HepG2 (cell line): Measurements from ENCODE around the gene LUC7L. TPM values are rescaled to one million over a fixed set of nuclear protein-coding genes. Genes with fewer than 3 reads are reported as not detected.

Experiments used
- ATAC-seq: fragments of 200-7000 bp; cut with Tn5 transposase; 3 replicates; pipeline ENCODE4 v1.9.1; 2020; ENCODE audit warnings: mild to moderate bottlenecking, moderate library complexity
- BruUV-seq: library from RNA; stranded (reverse); fragments of 400-500 nt; replicated peaks from 2 replicates; lab custom pipeline; 2021; lab: Mats Ljungman, UMichigan
- CTCF ChIA-PET: fragments of 300-600 bp; formaldehyde crosslinking; extraction: SDS; loops from one replicate; lab custom pipeline; 2021; ENCODE audit warnings: low total read pairs, inconsistent platforms, low intra/inter-chr PET ratio; lab: Yijun Ruan, JAX
- POLR2A ChIA-PET: fragments of 350-600 bp; sonication (Branson Sonifier 250); formaldehyde crosslinking; loops from one replicate; lab custom pipeline; 2020; ENCODE audit warnings: antibody characterized with exemption, inconsistent platforms; lab: Yijun Ruan, JAX
- DNase-seq: peaks from one replicate; pipeline ENCODE4 v3.0.0-alpha.2; 2015; ENCODE audit warnings: low spot score
- FAIRE-seq: peaks from 3 replicates; lab custom pipeline; 2011; peaks lifted over from hg19 to GRCh38; lab: Jason Lieb, UNC
- H2AFZ ChIP-seq: one replicate; pipeline ENCODE4 v1.6.1; 2011; ENCODE audit warnings: low read length, inconsistent platforms
- H3K27ac ChIP-seq: fragments of 300-600 bp; 3 replicates; pipeline ENCODE4 v1.8.0; 2011; ENCODE audit warnings: mixed run types, mild to moderate bottlenecking, mixed read lengths, low read length, inconsistent platforms; ENCODE audit not compliant: insufficient read depth; ENCODE audit errors: extremely low read length
- H3K27me3 ChIP-seq, 2 experiments: fragments of 200-600 bp in 1 of 2; 2 replicates in 1 of 2; 3 replicates in 1 of 2; pipeline versions ENCODE4 v1.6.0 to v1.8.0; 2011; ENCODE audit warnings: low read length in 2 of 2, mild to moderate bottlenecking in 2 of 2, moderate library complexity in 2 of 2, inconsistent platforms in 1 of 2; ENCODE audit not compliant: insufficient read depth in 2 of 2, control insufficient read depth in 1 of 2
- H3K36me3 ChIP-seq, 2 experiments: fragments of 200-600 bp in 1 of 2; replicated peaks in 1 of 2; 2 replicates in 1 of 2; 3 replicates in 1 of 2; pipeline versions ENCODE4 v1.5.1 to v1.8.0; 2011; ENCODE audit warnings: low read length in 2 of 2, inconsistent platforms in 1 of 2; ENCODE audit not compliant: insufficient read depth in 2 of 2, control insufficient read depth in 1 of 2
- H3K4me1 ChIP-seq: 2 replicates; pipeline ENCODE4 v1.5.1; 2012; ENCODE audit warnings: low read length, inconsistent platforms; ENCODE audit not compliant: insufficient read depth
- H3K4me2 ChIP-seq: 2 replicates; pipeline ENCODE4 v1.6.0; 2011; ENCODE audit warnings: low read depth, low read length, inconsistent platforms
- H3K4me3 ChIP-seq, 3 experiments: fragments of 200-600 bp in 1 of 3; sonication (generic), shearing (Covaris generic) in 1 of 3; replicated peaks in 1 of 3; 2 replicates each; pipeline ENCODE4 v1.5.1; 2011 to 2016; ENCODE audit warnings: low read length in 3 of 3, inconsistent platforms in 2 of 3, low read depth in 2 of 3, mild to moderate bottlenecking in 2 of 3, control low read depth in 1 of 3, mixed read lengths in 1 of 3; ENCODE audit not compliant: insufficient read depth in 1 of 3
- H3K79me2 ChIP-seq: one replicate; pipeline ENCODE4 v1.6.1; 2011; ENCODE audit warnings: low read length, inconsistent platforms; ENCODE audit not compliant: insufficient read depth
- H3K9ac ChIP-seq: 2 replicates; pipeline ENCODE4 v1.6.0; 2011; ENCODE audit warnings: mild to moderate bottlenecking, low read depth, low read length, inconsistent platforms; ENCODE audit not compliant: insufficient read depth
- H3K9me3 ChIP-seq: 2 replicates; pipeline ENCODE4 v1.5.1; 2012; ENCODE audit warnings: mild to moderate bottlenecking, low read length
- H4K20me1 ChIP-seq: 2 replicates; pipeline ENCODE4 v1.6.0; 2011; ENCODE audit warnings: inconsistent platforms, mild to moderate bottlenecking, low read length, moderate library complexity; ENCODE audit not compliant: insufficient read depth
- AGO2 ChIP-seq: fragments of 200-400 bp; formaldehyde crosslinking; optimal IDR thresholded peaks from 2 replicates; pipeline ENCODE3; 2017; ENCODE audit warnings: mild to moderate bottlenecking, low read depth, low read length, moderate library complexity
- CHD2 ChIP-seq: IDR thresholded peaks from 2 replicates; pipeline ENCODE4 v1.6.1; 2011; ENCODE audit warnings: low read depth, low read length, improper control_type of control experiment
- HIC2 ChIP-seq: sonication (generic); formaldehyde crosslinking; IDR thresholded peaks from 2 replicates; pipeline ENCODE4 v1.9.0; 2022; ENCODE audit warnings: low read depth, missing genetic modification reagents
- REPIN1 ChIP-seq: sonication (generic); formaldehyde crosslinking; IDR thresholded peaks from 2 replicates; pipeline ENCODE4 v1.8.0; 2022; ENCODE audit warnings: missing genetic modification reagents, low read depth, mild to moderate bottlenecking, borderline replicate concordance
- SIX1 ChIP-seq: sonication (generic); formaldehyde crosslinking; IDR thresholded peaks from 2 replicates; pipeline ENCODE4 v1.4.0; 2020; ENCODE audit warnings: missing genetic modification reagents, borderline replicate concordance
- SMAD3 ChIP-seq: sonication (generic); formaldehyde crosslinking; IDR thresholded peaks from 2 replicates; pipeline ENCODE4 v1.4.0; 2020; ENCODE audit warnings: missing genetic modification reagents
- XRCC5 ChIP-seq: fragments of 200-400 bp; formaldehyde crosslinking; optimal IDR thresholded peaks from 2 replicates; pipeline ENCODE3; 2017; ENCODE audit warnings: mild to moderate bottlenecking, low read length
- ZBTB39 ChIP-seq: sonication (generic); formaldehyde crosslinking; IDR thresholded peaks from 2 replicates; pipeline ENCODE4 v1.5.0; 2020; ENCODE audit warnings: missing genetic modification reagents
- ZFP62 ChIP-seq: sonication (generic); formaldehyde crosslinking; IDR thresholded peaks from 2 replicates; pipeline ENCODE4 v1.4.0; 2020; ENCODE audit warnings: missing genetic modification reagents
- ZNF20 ChIP-seq: sonication (generic); formaldehyde crosslinking; IDR thresholded peaks from 2 replicates; pipeline ENCODE4 v1.4.0; 2020; ENCODE audit warnings: mild to moderate bottlenecking, moderate library complexity, missing genetic modification reagents
- ZNF800 ChIP-seq: sonication (generic); formaldehyde crosslinking; IDR thresholded peaks from 2 replicates; pipeline ENCODE4 v1.4.0; 2020; ENCODE audit warnings: missing genetic modification reagents
- WGBS: methylation state at CpG from one replicate; pipeline ENCODE4 v1.1.6; 2017; ENCODE audit warnings: low lambda C conversion rate; 5-methylcytosine and 5-hydroxymethylcytosine counted together
- in situ Hi-C: cut with HindIII; loops from 2 replicates; pipeline ENCODE4 v1.10.0; 2017; ENCODE audit warnings: low pct_unique_long_range_greater_than_20kb; ENCODE audit not compliant: extremely low pct_ligation_motif_present
- intact Hi-C: fragments of 100-400 bp; cut with micrococcal nuclease; formaldehyde crosslinking; loops from one replicate; pipeline ENCODE4 v1.10.0; 2022; ENCODE audit not compliant: unreplicated experiment
- polyA plus RNA-seq, 8 experiments: library from polyadenylated mRNA; depleted of rRNA in 3 of 8; stranded (reverse) in 7 of 8; unstranded in 1 of 8; fragments of >200 nt; fragmentation: Illumina TruSeq in 4 of 8; extraction: Trizol in 4 of 8; gene quantifications; 2 replicates each; pipeline versions ENCODE4 v1.2.1 to v1.2.3, GENCODE V29; 2011 to 2016; ENCODE audit warnings: low read depth in 4 of 8, missing spikeins in 1 of 8, mixed read lengths in 1 of 8; ENCODE audit not compliant: insufficient read depth in 1 of 8
- total RNA-seq, 5 experiments: library from RNA; depleted of rRNA; stranded (reverse); fragments of >200 nt; fragmentation: Illumina TruSeq; extraction: Trizol; gene quantifications; 2 replicates each; pipeline ENCODE4 v1.2.3, GENCODE V29; 2016; ENCODE audit warnings: low read depth in 1 of 5

The LUC7L gene
- total and polyA plus RNA-seq, 2 of the 13 experiments (the other 11 are each of a cell fraction or from before 2014, with no cell fraction given) = 48.7 to 56.9 TPM

GRCh38 chr16:266258-267164 is 37.3 kb upstream of the LUC7L start:
- intact Hi-C loops = no loop called here
- CTCF ChIA-PET = no interaction called here
- whole genome bisulfite sequencing = 87% methylated on average over 22 of the region's 25 CpGs
- Histone ChIP-seq H3K4me2 (no peak overlapping the region), H3K27me3 (peaks cover 18 to 31% of the 10 kb centered on the region in 2 experiments; a peak in 4 of 5 replicates), H2AFZ (no peak overlapping the region), H3K4me3 (no peak overlapping the region), H3K9me3 (no peaks in the 10 kb centered on the region), H3K36me3 (peaks cover 3 to 10% of the 10 kb centered on the region in 2 experiments; a peak in 2 of 5 replicates), H3K79me2 (no peaks in the 10 kb centered on the region), H3K4me1 (peaks cover 26% of the 10 kb centered on the region), H3K27ac (no peak overlapping the region), H4K20me1 (no peaks in the 10 kb centered on the region), H3K9ac (no peak overlapping the region)
- TF ChIP-seq AGO2 (peak; percentile 52), CHD2 (no peak), ZNF800 (CRISPR knock-in tag) (no peak)
- FAIRE-seq (no peak), DNase-seq (no peak), ATAC-seq (no peak)
- POLR2A ChIA-PET = no interaction called here
- in situ Hi-C loops = no loop called here
- BruUV-seq = no TSS peak

- Histone ChIP-seq H3K27ac (no peak overlapping the region), H3K4me1 (peaks cover 26% of the 10 kb centered on the region), H3K79me2 (no peaks in the 10 kb centered on the region), H3K36me3 (peaks cover 8 to 10% of the 10 kb centered on the region in 2 experiments; a peak in 3 of 5 replicates), H3K4me3 (no peak overlapping the region), H3K27me3 (peaks cover 13 to 23% of the 10 kb centered on the region in 2 experiments; a peak in 4 of 5 replicates), H3K9ac (no peak overlapping the region), H3K4me2 (no peak overlapping the region), H4K20me1 (no peaks in the 10 kb centered on the region), H2AFZ (no peak overlapping the region), H3K9me3 (no peaks in the 10 kb centered on the region)
- ChIA-PET CTCF (no interaction called here), POLR2A (interaction anchor here (0.9 kb wide), 1 partner anchor 31 kb away, joined by 3 read pairs; the partner anchor contains the start of gene FAM234A)
- BruUV-seq = no TSS peak
- in situ Hi-C loops = no loop called here
- ATAC-seq (no peak), DNase-seq (no peak), FAIRE-seq (no peak)
- 100% methylated on average over 3 of the region's 12 CpGs for WGBS
- intact Hi-C loops = no loop called here
- TF ChIP-seq ZNF20 (CRISPR knock-in tag) (no peak), REPIN1 (CRISPR knock-in tag) (no peak), HIC2 (CRISPR knock-in tag) (no peak), ZBTB39 (CRISPR knock-in tag) (no peak), XRCC5 (no peak), SIX1 (CRISPR knock-in tag) (no peak), SMAD3 (no peak), ZFP62 (CRISPR knock-in tag) (no peak)
These were observed 36.5 kb upstream of the LUC7L start for GRCh38 chr16:265711-266110.
